CD14-positive monocyte (primary cell): ENCODE measurements around the gene GTF3C1. TPM values are rescaled to one million over a fixed set of nuclear protein-coding genes. Genes with fewer than 3 reads are reported as not detected.

Experiments used
- DNase-seq, 3 donors: peaks; one replicate each; pipeline ENCODE4 v3.0.0-alpha.2; 2011 to 2022
- H2AFZ ChIP-seq: 2 replicates; pipeline ENCODE4 v1.6.0; 2012; ENCODE audit warnings: mild to moderate bottlenecking, low read depth, low read length, inconsistent platforms; ENCODE audit not compliant: insufficient read depth, poor library complexity, severe bottlenecking
- H3K27ac ChIP-seq, 2 donors: 1 replicate in 1 of 2; 2 replicates in 1 of 2; pipeline ENCODE4 v1.5.1; 2012 to 2013; ENCODE audit warnings: low read length in 2 of 2, control low read depth in 1 of 2, inconsistent platforms in 1 of 2, low read depth in 1 of 2, mild to moderate bottlenecking in 1 of 2
- H3K27me3 ChIP-seq, 2 donors: one replicate each; pipeline versions ENCODE4 v1.6.0 to v1.6.1; 2011 to 2013; ENCODE audit warnings: low read length in 2 of 2; ENCODE audit not compliant: control insufficient read depth in 2 of 2, insufficient read depth in 2 of 2
- H3K36me3 ChIP-seq, 2 donors: replicated peaks in 1 of 2; 1 replicate in 1 of 2; 2 replicates in 1 of 2; pipeline versions ENCODE4 v1.5.1 to v1.6.1; 2012 to 2013; ENCODE audit warnings: low read length in 2 of 2, control low read depth in 1 of 2, inconsistent platforms in 1 of 2, mild to moderate bottlenecking in 1 of 2; ENCODE audit not compliant: insufficient read depth in 2 of 2, control insufficient read depth in 1 of 2
- H3K4me1 ChIP-seq, 2 donors: 1 replicate in 1 of 2; 2 replicates in 1 of 2; pipeline versions ENCODE4 v1.5.1 to v1.6.1; 2012 to 2013; ENCODE audit warnings: low read length in 2 of 2, control low read depth in 1 of 2, inconsistent platforms in 1 of 2, mild to moderate bottlenecking in 1 of 2, moderate library complexity in 1 of 2; ENCODE audit not compliant: insufficient read depth in 2 of 2, control insufficient read depth in 1 of 2
- H3K4me2 ChIP-seq: replicated peaks from 2 replicates; pipeline ENCODE3; 2012; ENCODE audit warnings: low read length, moderate library complexity, mild to moderate bottlenecking; ENCODE audit not compliant: poor library complexity, severe bottlenecking; ENCODE audit errors: extremely low read depth
- H3K4me3 ChIP-seq, 3 experiments: fragments of 200-600 bp in 1 of 3; sonication (generic) in 1 of 3; replicated peaks in 1 of 3; 1 replicate in 2 of 3; 2 replicates in 1 of 3; pipeline ENCODE4 v1.5.1; 2011 to 2013; ENCODE audit warnings: low read length in 3 of 3, mild to moderate bottlenecking in 3 of 3, control low read depth in 2 of 3, low read depth in 2 of 3, inconsistent platforms in 1 of 3, moderate library complexity in 1 of 3
- H3K79me2 ChIP-seq: 2 replicates; pipeline ENCODE4 v1.6.0; 2012; ENCODE audit warnings: mild to moderate bottlenecking, control low read depth, inconsistent platforms, low read length, moderate library complexity; ENCODE audit not compliant: insufficient read depth
- H3K9ac ChIP-seq: 2 replicates; pipeline ENCODE4 v1.6.0; 2017; ENCODE audit warnings: low read length, mild to moderate bottlenecking; ENCODE audit not compliant: insufficient read depth, poor library complexity, severe bottlenecking
- H3K9me3 ChIP-seq, 2 donors: replicated peaks in 1 of 2; 1 replicate in 1 of 2; 2 replicates in 1 of 2; pipeline versions ENCODE4 v1.5.1 to v1.6.1; 2012 to 2013; ENCODE audit warnings: low read length in 2 of 2, control low read depth in 1 of 2; ENCODE audit not compliant: control insufficient read depth in 1 of 2, insufficient read depth in 1 of 2
- H4K20me1 ChIP-seq: 2 replicates; pipeline ENCODE4 v1.6.0; 2012; ENCODE audit warnings: mild to moderate bottlenecking, low read length, control low read depth, moderate library complexity; ENCODE audit not compliant: insufficient read depth
- H3K27ac Mint-ChIP-seq, 7 donors: one replicate each; pipeline ENCODE4 v1.8.0; 2020; ENCODE audit warnings: mild to moderate bottlenecking in 7 of 7, mixed read lengths in 7 of 7, moderate library complexity in 6 of 7, inconsistent platforms in 2 of 7
- H3K27me3 Mint-ChIP-seq, 3 donors: one replicate each; pipeline ENCODE4 v1.8.0; 2021 to 2022; ENCODE audit warnings: low read depth in 3 of 3, mild to moderate bottlenecking in 3 of 3, mixed read lengths in 3 of 3, moderate library complexity in 3 of 3, inconsistent platforms in 1 of 3
- H3K36me3 Mint-ChIP-seq, 2 donors: one replicate each; pipeline ENCODE4 v1.8.0; 2020; ENCODE audit warnings: mixed read lengths in 2 of 2, inconsistent platforms in 1 of 2, mild to moderate bottlenecking in 1 of 2
- H3K4me1 Mint-ChIP-seq: one replicate; pipeline ENCODE4 v1.8.0; 2020; ENCODE audit warnings: mild to moderate bottlenecking, mixed read lengths
- H3K4me3 Mint-ChIP-seq, 2 donors: one replicate each; pipeline ENCODE4 v1.8.0; 2020; ENCODE audit warnings: mild to moderate bottlenecking in 2 of 2, mixed read lengths in 2 of 2, moderate library complexity in 1 of 2
- H3K9me3 Mint-ChIP-seq, 7 donors: one replicate each; pipeline ENCODE4 v1.8.0; 2020 to 2022; ENCODE audit warnings: mixed read lengths in 7 of 7, mild to moderate bottlenecking in 6 of 7, moderate library complexity in 6 of 7, inconsistent platforms in 2 of 7
- CTCF ChIP-seq: fragments of 200-600 bp; IDR thresholded peaks from one replicate; pipeline ENCODE4 v1.8.0; 2022; ENCODE audit warnings: antibody characterized with exemption, mild to moderate bottlenecking
- whole genome bisulfite sequencing: methylation state at CpG from one replicate; pipeline ENCODE4 v1.1.5; 2013; ENCODE audit warnings: missing lambda C conversion rate; ENCODE audit not compliant: insufficient coverage; 5-methylcytosine and 5-hydroxymethylcytosine counted together
- intact Hi-C, 2 donors: fragments of 100-400 bp; cut with micrococcal nuclease; formaldehyde crosslinking; loops; one replicate each; pipeline versions ENCODE4 v1.15.0 to v1.15.1; 2023
- polyA plus RNA-seq, 3 donors: library from polyadenylated mRNA; depleted of rRNA in 1 of 3; unstranded in 2 of 3; stranded (reverse) in 1 of 3; fragments of 300-500 nt in 2 of 3; fragments of >200 nt in 1 of 3; fragmentation: Illumina TruSeq in 2 of 3; gene quantifications; 1 replicate in 2 of 3; 2 replicates in 1 of 3; pipeline ENCODE4 v1.2.3, GENCODE V29; 2012 to 2021

GTF3C1 gene
- polyA plus RNA-seq, 3 donors, result 7.0 to 22.0 (median 12.8) TPM

- no peak overlapping the region for H3K4me3 ChIP-seq
- H2AFZ ChIP-seq, result no peak overlapping the region
- no peak for DNase-seq
- H3K4me3 Mint-ChIP-seq, result no peak overlapping the region
- peaks cover 98% of the 10 kb centered on the region in 2 donors for H3K36me3 Mint-ChIP-seq
- TF ChIP-seq CTCF, result no peak
- no peak overlapping the region for H3K4me2 ChIP-seq
- H3K4me1 Mint-ChIP-seq, result no peaks in the 10 kb centered on the region
- intact Hi-C loops, result no loop called here
- peaks cover 0 to 1% (median 0%) of the 10 kb centered on the region in 3 donors for H3K27me3 Mint-ChIP-seq
- peak overlapping the region in 3 of 7 donors; percentile 12 to 59 (median 37) for H3K27ac Mint-ChIP-seq
- H3K27me3 ChIP-seq, result no peaks in the 10 kb centered on the region
- H3K9ac ChIP-seq, result no peak overlapping the region
- H3K9me3 ChIP-seq, result no peaks in the 10 kb centered on the region
- no peak overlapping the region for H3K27ac ChIP-seq
- H4K20me1 ChIP-seq, result no peaks in the 10 kb centered on the region
- WGBS, result 95% methylated on average over 11 of the region's 15 CpGs
- H3K9me3 Mint-ChIP-seq, result peaks cover 0 to 7% (median 0%) of the 10 kb centered on the region in 7 donors
- H3K79me2 ChIP-seq, result no peaks in the 10 kb centered on the region
- H3K36me3 ChIP-seq, result peaks cover 93 to 100% of the 10 kb centered on the region in 2 donors
- no peaks in the 10 kb centered on the region for H3K4me1 ChIP-seq
These were observed 77.4 kb downstream of the GTF3C1 start for GRCh38 chr16:27472091-27473020.

GRCh38 chr16:27471661-27472060 lies 78.1 kb downstream of the GTF3C1 start:
- H3K27me3 Mint-ChIP-seq, result peaks cover 0 to 1% (median 0%) of the 10 kb centered on the region in 3 donors
- H3K9ac ChIP-seq, result no peak overlapping the region
- H3K9me3 ChIP-seq, result no peaks in the 10 kb centered on the region
- H3K36me3 ChIP-seq, result peaks cover 93 to 100% of the 10 kb centered on the region in 2 donors
- no peak overlapping the region for H3K4me3 Mint-ChIP-seq
- no peak overlapping the region for H3K27ac ChIP-seq
- H3K27ac Mint-ChIP-seq, result peak overlapping the region in 2 of 7 donors; percentile 30 to 59
- H3K79me2 ChIP-seq, result no peaks in the 10 kb centered on the region
- intact Hi-C loops, result no loop called here
- peaks cover 0 to 7% (median 0%) of the 10 kb centered on the region in 7 donors for H3K9me3 Mint-ChIP-seq
- H3K4me3 ChIP-seq, result no peak overlapping the region
- no peaks in the 10 kb centered on the region for H3K4me1 Mint-ChIP-seq
- H4K20me1 ChIP-seq, result no peaks in the 10 kb centered on the region
- H3K27me3 ChIP-seq, result no peaks in the 10 kb centered on the region
- peaks cover 98% of the 10 kb centered on the region in 2 donors for H3K36me3 Mint-ChIP-seq
- H2AFZ ChIP-seq, result no peak overlapping the region
- TF ChIP-seq CTCF, result no peak
- H3K4me1 ChIP-seq, result no peaks in the 10 kb centered on the region
- no peak overlapping the region for H3K4me2 ChIP-seq
- DNase-seq, result no peak
- WGBS, result 95% methylated on average over 13 of the region's 19 CpGs
